K562 (cell line): ENCODE measurements around the gene ISG20. TPM values are rescaled to one million over a fixed set of nuclear protein-coding genes. Genes with fewer than 3 reads are reported as not detected.

Experiments
- ATAC-seq: fragments of 200-7000 bp; cut with Tn5 transposase; 3 replicates; pipeline ENCODE4 v1.9.1; 2020; ENCODE audit warnings: moderate library complexity
- BruUV-seq: library from RNA; stranded (reverse); fragments of 400-500 nt; replicated peaks from 2 replicates; lab custom pipeline; 2021; lab: Mats Ljungman, UMichigan
- CTCF ChIA-PET: fragments of 300-600 bp; formaldehyde crosslinking; extraction: SDS; loops from one replicate; lab custom pipeline; 2021; ENCODE audit warnings: low intra/inter-chr PET ratio; lab: Yijun Ruan, JAX
- POLR2A ChIA-PET: fragments of 300-600, 350-650 bp; sonication (Branson Sonifier 250); formaldehyde crosslinking; extraction: SDS; loops from one replicate; lab custom pipeline; 2021; ENCODE audit warnings: antibody characterized with exemption, inconsistent platforms; lab: Yijun Ruan, JAX
- DNase-seq, 4 experiments: peaks; one replicate each; pipeline versions ENCODE4 v3.0.0 to v3.0.0-alpha.2; 2011 to 2018; ENCODE audit warnings: low spot score in 3 of 4, mixed read lengths in 3 of 4; ENCODE audit errors: extremely low read depth in 1 of 4
- FAIRE-seq: peaks from 2 replicates; lab custom pipeline; 2011; peaks lifted over from hg19 to GRCh38; lab: Jason Lieb, UNC
- H2AFZ ChIP-seq: 2 replicates; pipeline ENCODE4 v1.6.0; 2011; ENCODE audit warnings: low read depth, low read length, control low read depth, inconsistent platforms
- H3K27ac ChIP-seq: fragments of 200-600 bp; 3 replicates; pipeline ENCODE4 v1.8.0; 2011; ENCODE audit warnings: low read depth, mild to moderate bottlenecking, control low read depth, inconsistent platforms, low read length, moderate library complexity, mixed read lengths; ENCODE audit errors: extremely low read depth
- H3K27me3 ChIP-seq, 2 experiments: fragments of 300-600 bp in 1 of 2; 2 replicates in 1 of 2; 3 replicates in 1 of 2; pipeline versions ENCODE4 v1.6.0 to v1.8.0; 2011; ENCODE audit warnings: inconsistent platforms in 2 of 2, low read length in 2 of 2, mild to moderate bottlenecking in 1 of 2, mixed read lengths in 1 of 2, moderate library complexity in 1 of 2; ENCODE audit not compliant: control insufficient read depth in 2 of 2, insufficient read depth in 2 of 2
- H3K36me3 ChIP-seq: fragments of 300-600 bp; 3 replicates; pipeline ENCODE4 v1.8.0; 2011; ENCODE audit warnings: mild to moderate bottlenecking, low read length, inconsistent platforms; ENCODE audit not compliant: control insufficient read depth, insufficient read depth
- H3K4me1 ChIP-seq, 2 experiments: fragments of 200-600 bp in 1 of 2; replicated peaks in 1 of 2; 2 replicates in 1 of 2; 3 replicates in 1 of 2; pipeline versions ENCODE4 v1.5.1 to v1.8.0; 2011; ENCODE audit warnings: inconsistent platforms in 2 of 2, low read length in 2 of 2, mild to moderate bottlenecking in 1 of 2, mixed read lengths in 1 of 2, moderate library complexity in 1 of 2; ENCODE audit not compliant: control insufficient read depth in 2 of 2, insufficient read depth in 2 of 2
- H3K4me2 ChIP-seq: 2 replicates; pipeline ENCODE4 v1.6.1; 2011; ENCODE audit warnings: low read length, control low read depth, inconsistent platforms, mixed read lengths; ENCODE audit not compliant: insufficient read depth
- H3K4me3 ChIP-seq: fragments of 200-600 bp; sonication (generic), shearing (Covaris generic); 2 replicates; pipeline ENCODE4 v1.5.1; 2016; ENCODE audit warnings: control low read depth, inconsistent platforms
- H3K79me2 ChIP-seq: fragments of 200-600 bp; 3 replicates; pipeline ENCODE4 v1.8.0; 2011; ENCODE audit warnings: low read length, inconsistent platforms; ENCODE audit not compliant: control insufficient read depth, insufficient read depth
- H3K9ac ChIP-seq, 2 experiments: 2 replicates each; pipeline versions ENCODE4 v1.6.0 to v1.6.1; 2011; ENCODE audit warnings: low read depth in 2 of 2, low read length in 2 of 2, control low read depth in 1 of 2, inconsistent platforms in 1 of 2, mild to moderate bottlenecking in 1 of 2, mixed read lengths in 1 of 2; ENCODE audit not compliant: insufficient read depth in 1 of 2
- H3K9me1 ChIP-seq: one replicate; pipeline ENCODE4 v1.6.0; 2011; ENCODE audit warnings: inconsistent platforms, mild to moderate bottlenecking, low read length, moderate library complexity; ENCODE audit not compliant: control insufficient read depth, insufficient read depth
- H3K9me3 ChIP-seq: replicated peaks from 2 replicates; pipeline ENCODE4 v1.5.1; 2011; ENCODE audit warnings: low read depth, low read length, inconsistent platforms; ENCODE audit not compliant: control insufficient read depth, insufficient read depth
- H4K20me1 ChIP-seq: replicated peaks from 2 replicates; pipeline ENCODE4 v1.6.1; 2011; ENCODE audit warnings: low read length, inconsistent platforms, mixed read lengths; ENCODE audit not compliant: control insufficient read depth, insufficient read depth
- E2F1 ChIP-seq: sonication (generic); formaldehyde crosslinking; IDR thresholded peaks from 2 replicates; pipeline ENCODE4 v1.8.1; 2023; ENCODE audit warnings: mild to moderate bottlenecking, missing genetic modification reagents, moderate library complexity
- ETV5 ChIP-seq: sonication (generic); formaldehyde crosslinking; IDR thresholded peaks from 2 replicates; pipeline ENCODE4 v1.4.0; 2020; ENCODE audit warnings: low read depth, mild to moderate bottlenecking, missing genetic modification reagents
- FUS ChIP-seq: fragments of 200-400 bp; formaldehyde crosslinking; optimal IDR thresholded peaks from 2 replicates; pipeline ENCODE3; 2017; ENCODE audit warnings: low read depth, low read length
- HMGXB4 ChIP-seq: sonication (generic); formaldehyde crosslinking; IDR thresholded peaks from 2 replicates; pipeline ENCODE4 v1.8.1; 2023; ENCODE audit warnings: mild to moderate bottlenecking, missing genetic modification reagents
- JUND ChIP-seq, 2 experiments: IDR thresholded peaks; 2 replicates in 1 of 2; 3 replicates in 1 of 2; pipeline ENCODE4 v1.6.1; 2011; ENCODE audit warnings: borderline replicate concordance in 2 of 2, low read depth in 2 of 2, low read length in 2 of 2, improper control_type of control experiment in 1 of 2, missing biosample characterization in 1 of 2, missing genetic modification characterization in 1 of 2, missing genetic modification reagents in 1 of 2
- LARP7 ChIP-seq: fragments of 450-650 bp; IDR thresholded peaks from 2 replicates; pipeline ENCODE4 v1.6.1; 2016
- MXI1 ChIP-seq: IDR thresholded peaks from 2 replicates; pipeline ENCODE4 v1.6.1; 2011; ENCODE audit warnings: low read depth, mild to moderate bottlenecking, improper control_type of control experiment, low read length
- RAD51 ChIP-seq: fragments of 450-650 bp; IDR thresholded peaks from 2 replicates; pipeline ENCODE4 v1.7.1; 2016; ENCODE audit warnings: low read depth, mild to moderate bottlenecking, borderline replicate concordance
- RCOR1 ChIP-seq, 2 experiments: IDR thresholded peaks; 2 replicates each; pipeline ENCODE4 v1.6.1; 2012; ENCODE audit warnings: low read depth in 2 of 2, low read length in 2 of 2, borderline replicate concordance in 1 of 2, improper control_type of control experiment in 1 of 2
- SMAD2 ChIP-seq: fragments of 150-350 bp; IDR thresholded peaks from 2 replicates; pipeline ENCODE4 v1.6.1; 2014; ENCODE audit warnings: low read depth, mild to moderate bottlenecking, low read length
- SP2 ChIP-seq: IDR thresholded peaks from 2 replicates; pipeline ENCODE4 v1.6.1; 2011; ENCODE audit warnings: mild to moderate bottlenecking, low read depth, low read length, moderate library complexity; ENCODE audit not compliant: poor library complexity, severe bottlenecking; ENCODE audit errors: extremely low read depth
- TEAD1 ChIP-seq, 2 experiments: fragments of 450-650 bp in 1 of 2; sonication (generic) in 1 of 2; formaldehyde crosslinking; IDR thresholded peaks; 2 replicates each; pipeline versions ENCODE4 v1.4.0 to v1.8.0; 2020 to 2022; ENCODE audit warnings: mild to moderate bottlenecking in 2 of 2, missing genetic modification reagents in 1 of 2
- U2AF1 ChIP-seq: fragments of 200-400 bp; formaldehyde crosslinking; optimal IDR thresholded peaks from 2 replicates; pipeline ENCODE3; 2017; ENCODE audit warnings: mild to moderate bottlenecking, low read depth, low read length, moderate library complexity
- XRCC5 ChIP-seq: fragments of 200-400 bp; formaldehyde crosslinking; IDR thresholded peaks from 2 replicates; pipeline ENCODE4 v1.6.1; 2017; ENCODE audit warnings: low read depth, mild to moderate bottlenecking, low read length
- ZNF174 ChIP-seq: fragments of 250-450 bp; sonication (Bioruptor Pico); IDR thresholded peaks from 2 replicates; pipeline ENCODE4 v1.4.0; 2020; ENCODE audit warnings: mild to moderate bottlenecking
- WGBS: fragments of 100-300 bp; shearing (Covaris generic); methylation state at CpG from one replicate; pipeline ENCODE4 v1.1.6; 2016; ENCODE audit warnings: low coverage, mixed read lengths; ENCODE audit not compliant: insufficient coverage; ENCODE audit errors: missing lambda C conversion rate; 5-methylcytosine and 5-hydroxymethylcytosine counted together
- in situ Hi-C: fragments of 300-500 bp; cut with MboI; formaldehyde crosslinking; loops from 4 replicates; pipeline ENCODE4 v1.15.0; 2018; ENCODE audit warnings: inconsistent platforms, mixed read lengths
- intact Hi-C: fragments of 100-400 bp; cut with micrococcal nuclease; formaldehyde crosslinking; loops from 2 replicates; pipeline ENCODE4 v1.14.2; 2022
- polyA plus RNA-seq, 8 experiments: library from polyadenylated mRNA; depleted of rRNA in 4 of 8; stranded (reverse) in 5 of 8; unstranded in 3 of 8; fragments of >200 nt; fragmentation: Nextera tagmentation in 2 of 8; fragmentation: Illumina TruSeq in 1 of 8; extraction: Ambion mirVana in 2 of 8; extraction: Trizol in 1 of 8; gene quantifications; 2 replicates each; pipeline versions ENCODE4 v1.2.1 to v1.2.3, GENCODE V29; 2011 to 2014; ENCODE audit warnings: inconsistent platforms in 1 of 8, missing spikeins in 1 of 8
- total RNA-seq, 7 experiments: library from RNA; depleted of rRNA in 6 of 7; stranded (reverse); fragments of >200 nt in 6 of 7; fragmentation: Illumina TruSeq in 2 of 7; extraction: Trizol in 2 of 7; gene quantifications; 2 replicates each; pipeline versions ENCODE4 v1.2.1 to v1.2.3, GENCODE V29; 2011 to 2021; ENCODE audit warnings: low replicate concordance in 1 of 7
- TF ChIP-seq, protein P1 (sequence below): sonication (generic); formaldehyde crosslinking; IDR thresholded peaks from 2 replicates; pipeline ENCODE4 v1.8.1; 2023; ENCODE audit warnings: mild to moderate bottlenecking, missing genetic modification reagents
- TF ChIP-seq, protein P2 (sequence below): fragments of 250-450 bp; sonication (Bioruptor Pico); IDR thresholded peaks from 2 replicates; pipeline ENCODE4 v1.8.0; 2022; ENCODE audit warnings: moderate library complexity, mild to moderate bottlenecking, inconsistent platforms

Gene ISG20
- total and polyA plus RNA-seq, 9 of the 15 experiments (the other 6 are each of a cell fraction or from before 2014, with no cell fraction given): 0.06 to 2.1 (median 1.00) TPM

GRCh38 chr15:88693191-88693590 lies 54.4 kb downstream of the ISG20 start:
- FAIRE-seq: no peak
- ChIA-PET CTCF (no interaction called here), POLR2A (no interaction called here)
- 0% methylated on average over 5 of the region's 5 CpGs for WGBS
- Histone ChIP-seq H3K79me2 (no peaks in the 10 kb centered on the region), H3K4me1 (no peaks in the 10 kb centered on the region), H3K4me3 (no peak overlapping the region), H3K9me1 (no peaks in the 10 kb centered on the region), H2AFZ (no peak overlapping the region), H3K27ac (no peak overlapping the region), H3K9ac (no peak overlapping the region), H4K20me1 (no peaks in the 10 kb centered on the region; the same call in 1 of the 2 replicates), H3K4me2 (no peak overlapping the region), H3K27me3 (peaks cover 30 to 51% of the 10 kb centered on the region in 2 experiments; a peak in 3 of 5 replicates), H3K9me3 (no peaks in the 10 kb centered on the region), H3K36me3 (no peaks in the 10 kb centered on the region)
- TF ChIP-seq HMGXB4 (CRISPR knock-in tag) (no peak), E2F1 (CRISPR knock-in tag) (no peak), SMAD2 (no peak), RAD51 (no peak), ZNF174 (CRISPR knock-in tag) (no peak), XRCC5 (no peak), JUND (IDR thresholded peaks at IDR 0.05; ENCODE audit: borderline replicate concordance, low read depth, low read length) (no peak), JUND (tag; IDR thresholded peaks at IDR 0.05; ENCODE audit: borderline replicate concordance, low read depth, low read length) (no peak), MXI1 (no peak), TEAD1 (CRISPR knock-in tag; IDR thresholded peaks at IDR 0.05) (no peak), SP2 (no peak), ETV5 (CRISPR knock-in tag) (no peak), LARP7 (no peak), RCOR1 (IDR thresholded peaks at IDR 0.05; ENCODE audit: borderline replicate concordance in 1 of 2, low read depth in 2 of 2, low read length in 2 of 2) (no peak), FUS (no peak), U2AF1 (no peak)
- TF ChIP-seq, protein P1, sequence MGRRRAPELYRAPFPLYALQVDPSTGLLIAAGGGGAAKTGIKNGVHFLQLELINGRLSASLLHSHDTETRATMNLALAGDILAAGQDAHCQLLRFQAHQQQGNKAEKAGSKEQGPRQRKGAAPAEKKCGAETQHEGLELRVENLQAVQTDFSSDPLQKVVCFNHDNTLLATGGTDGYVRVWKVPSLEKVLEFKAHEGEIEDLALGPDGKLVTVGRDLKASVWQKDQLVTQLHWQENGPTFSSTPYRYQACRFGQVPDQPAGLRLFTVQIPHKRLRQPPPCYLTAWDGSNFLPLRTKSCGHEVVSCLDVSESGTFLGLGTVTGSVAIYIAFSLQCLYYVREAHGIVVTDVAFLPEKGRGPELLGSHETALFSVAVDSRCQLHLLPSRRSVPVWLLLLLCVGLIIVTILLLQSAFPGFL: no peak
- TF ChIP-seq, protein P2, sequence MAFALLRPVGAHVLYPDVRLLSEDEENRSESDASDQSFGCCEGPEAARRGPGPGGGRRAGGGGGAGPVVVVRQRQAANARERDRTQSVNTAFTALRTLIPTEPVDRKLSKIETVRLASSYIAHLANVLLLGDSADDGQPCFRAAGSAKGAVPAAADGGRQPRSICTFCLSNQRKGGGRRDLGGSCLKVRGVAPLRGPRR (CRISPR knock-in tag): no peak
- in situ Hi-C loops: no loop called here
- BruUV-seq: no TSS peak
- intact Hi-C loops: no loop called here
- no peak for DNase-seq
- no peak for ATAC-seq
